ENCODE results near the gene HARBI1.

Gene HARBI1

GRCh38 chr11:46555267-46556054 lies 61.6 kb downstream of the HARBI1 start:
- intact Hi-C loops (cut with DNase I; ENCODE audit: low total_unique reads): no loop called here
- peaks cover 0 to 47% (median 24%) of the 10 kb centered on the region in 4 donors for H3K4me1 ChIP-seq
- no peak overlapping the region for H3K4me3 ChIP-seq
- no peak for TF ChIP-seq CTCF (IDR thresholded peaks at IDR 0.05)
- H3K27ac ChIP-seq: peak overlapping the region; percentile 62 to 66
- no peaks in the 10 kb centered on the region for H3K27me3 ChIP-seq
- H3K36me3 ChIP-seq: no peaks in the 10 kb centered on the region
- no peak for DNase-seq
- H3K9me3 ChIP-seq: no peaks in the 10 kb centered on the region

- Histone ChIP-seq H3K36me3 (no peaks in the 10 kb centered on the region), H3K4me1 (peaks cover 0 to 38% (median 21%) of the 10 kb centered on the region in 4 donors), H3K27ac (peak overlapping the region; percentile 62 to 66), H3K27me3 (no peaks in the 10 kb centered on the region), H3K9me3 (no peaks in the 10 kb centered on the region), H3K4me3 (no peak overlapping the region)
- DNase-seq: no peak
- TF ChIP-seq CTCF (IDR thresholded peaks at IDR 0.05): no peak
- intact Hi-C loops (cut with DNase I; ENCODE audit: low total_unique reads): no loop called here
These were observed 62.5 kb downstream of the HARBI1 start for GRCh38 chr11:46554213-46555147.

- intact Hi-C loops (cut with DNase I; ENCODE audit: low total_unique reads): no loop called here
- H3K27ac ChIP-seq: peak overlapping the region; percentile 48 to 62
- peaks cover 0 to 35% (median 21%) of the 10 kb centered on the region in 4 donors for H3K4me1 ChIP-seq
- DNase-seq: no peak
- no peaks in the 10 kb centered on the region for H3K27me3 ChIP-seq
- TF ChIP-seq CTCF (IDR thresholded peaks at IDR 0.05): no peak
- H3K36me3 ChIP-seq: no peaks in the 10 kb centered on the region
- H3K9me3 ChIP-seq: no peaks in the 10 kb centered on the region
- no peak overlapping the region for H3K4me3 ChIP-seq
These were observed 63.2 kb downstream of the HARBI1 start for GRCh38 chr11:46553814-46554212.

Measured in tibial artery (tissue), 4 donors.